Daoy (cell line): ENCODE results near the gene ARFRP1. TPM values are rescaled to one million over a fixed set of nuclear protein-coding genes. Genes with fewer than 3 reads are reported as not detected.

Experiments used
- DNase-seq: peaks from one replicate; pipeline ENCODE4 v3.0.0-alpha.2; 2015; ENCODE audit warnings: low read depth
- total RNA-seq: library from RNA; depleted of rRNA; stranded (reverse); fragments of >200 nt; shearing (Covaris generic); gene quantifications from 2 replicates; pipeline ENCODE4 v1.2.3, GENCODE V29; 2014; rRNA removed

The ARFRP1 gene, protein sequence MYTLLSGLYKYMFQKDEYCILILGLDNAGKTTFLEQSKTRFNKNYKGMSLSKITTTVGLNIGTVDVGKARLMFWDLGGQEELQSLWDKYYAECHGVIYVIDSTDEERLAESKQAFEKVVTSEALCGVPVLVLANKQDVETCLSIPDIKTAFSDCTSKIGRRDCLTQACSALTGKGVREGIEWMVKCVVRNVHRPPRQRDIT
- 25.1 and 28.2 TPM in 2 replicates for total RNA-seq

DNA sequence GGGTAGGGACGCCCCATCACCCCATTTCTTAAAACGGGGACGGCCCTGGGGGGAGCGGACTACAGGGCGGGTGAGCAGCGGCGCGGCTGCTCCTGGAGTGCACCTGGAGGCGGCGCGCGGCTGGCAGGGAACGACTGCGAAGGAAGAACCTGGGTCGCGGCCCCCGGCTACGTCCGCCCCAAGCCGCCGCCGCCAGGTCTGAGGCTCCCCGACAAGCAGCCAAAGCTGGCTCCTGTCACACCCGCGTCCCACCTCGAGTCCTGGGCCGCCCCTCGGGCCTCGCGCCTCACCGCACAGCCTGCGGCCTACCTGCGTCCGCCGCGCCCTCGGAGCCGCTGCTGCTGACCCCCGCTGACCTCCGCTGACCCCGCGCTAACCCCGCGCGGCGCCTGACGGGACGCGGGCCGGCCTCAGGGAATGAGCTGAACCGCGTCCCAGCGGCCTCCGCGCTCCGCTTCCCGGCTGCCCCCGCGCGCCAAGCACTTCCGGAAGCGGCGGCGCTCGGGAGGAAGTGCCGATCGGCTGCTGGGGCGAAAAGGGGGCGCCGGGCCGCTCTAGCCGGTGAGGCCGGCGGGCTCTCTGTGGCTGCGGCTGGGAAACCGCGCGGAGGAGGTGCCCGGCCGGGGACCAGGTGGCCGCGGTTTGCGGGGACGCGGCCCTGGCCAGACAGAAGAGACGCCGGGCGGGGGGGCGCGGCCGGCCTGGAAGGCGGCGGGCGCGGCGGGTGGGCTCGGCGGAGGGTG lies at the start of gene ARFRP1, which contains the start of gene ZGPAT:
Gene ARFRP1, minus strand, starts transcription at position 419 of the 743 bp plus-strand sequence. CDS start 885 bp downstream, outside the sequence.
Gene ZGPAT, plus strand, starts transcription at position 482 of the 743 bp plus-strand sequence. CDS start 542 bp downstream, outside the sequence.
- peak; percentile 88 for DNase-seq

- DNase-seq, result no peak
These were observed 48.8 kb upstream of the ARFRP1 start for GRCh38 chr20:63756648-63756991.

DNA sequence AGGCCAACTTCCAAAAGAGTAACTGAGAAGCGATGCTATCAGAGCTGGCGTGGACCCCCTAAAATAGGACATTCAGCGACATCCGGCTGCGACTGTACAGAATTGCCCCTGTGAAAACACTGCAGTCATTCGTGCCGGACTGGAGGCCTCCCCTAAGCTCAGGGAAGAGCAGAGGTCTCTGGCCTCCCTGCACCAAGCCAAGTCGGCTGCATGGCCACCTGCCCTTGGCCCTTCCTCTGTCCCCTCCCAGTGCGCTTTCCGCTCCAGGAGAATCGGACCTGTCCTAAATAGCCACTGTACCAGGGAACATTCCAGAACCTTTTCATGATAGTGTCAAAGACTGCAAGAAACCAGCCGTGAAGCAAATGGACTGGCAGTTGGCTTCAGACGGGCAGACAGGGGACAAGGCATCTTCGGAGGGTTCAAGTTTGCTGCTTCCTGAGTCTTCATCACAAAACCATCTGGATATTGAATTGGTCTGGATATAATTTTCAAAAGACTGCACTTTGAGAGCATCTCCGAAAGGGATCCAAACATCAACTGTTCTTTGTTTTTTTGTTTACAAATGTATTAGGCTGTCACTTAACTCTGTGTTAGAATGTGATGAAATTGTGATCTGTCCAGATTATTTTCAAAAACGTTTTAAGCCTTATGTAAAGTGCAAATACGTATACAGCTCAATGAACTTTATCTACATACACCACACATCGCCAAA lies 48.3 kb upstream of the ARFRP1 start:
- no peak for DNase-seq

DNA sequence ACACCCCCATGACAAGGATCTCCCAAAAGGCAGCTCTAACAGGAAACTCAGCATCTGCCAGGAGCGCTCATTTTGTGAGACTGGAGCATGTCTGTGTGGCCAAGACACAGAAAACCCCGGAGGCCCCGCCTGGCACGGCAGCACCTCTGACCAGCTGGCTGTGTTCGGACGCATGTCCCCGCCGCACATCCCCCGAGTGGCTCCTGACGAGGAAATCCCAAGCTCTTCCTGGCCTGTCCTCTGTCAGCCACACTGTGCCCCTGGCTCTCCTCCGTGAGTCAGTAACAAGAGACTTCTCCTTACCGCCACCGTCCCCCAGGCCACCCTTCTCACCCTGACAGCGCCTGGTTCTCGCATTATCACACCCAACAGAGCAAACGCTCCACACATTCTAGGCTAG lies 46.2 kb upstream of the ARFRP1 start:
- DNase-seq, result no peak

DNA sequence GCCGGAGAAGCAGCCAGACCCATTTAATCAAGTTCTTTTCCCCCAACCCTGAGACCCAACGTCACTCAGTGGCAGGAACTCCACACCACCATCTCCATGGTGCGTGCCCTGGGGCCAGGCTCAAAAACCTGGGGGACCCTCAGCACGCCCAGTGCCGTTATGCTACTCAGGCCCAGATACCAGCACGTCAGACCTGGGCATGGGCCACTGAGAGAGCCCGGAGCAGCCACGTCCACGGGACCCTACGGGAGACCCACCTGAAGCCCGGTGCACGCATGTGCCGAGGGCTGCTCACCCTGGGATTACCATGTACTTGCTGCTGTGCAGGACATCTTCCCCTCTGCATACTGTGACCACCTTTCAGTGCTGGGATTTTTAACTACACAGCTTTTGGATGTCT lies 45.6 kb upstream of the ARFRP1 start:
- DNase-seq, result no peak

DNA sequence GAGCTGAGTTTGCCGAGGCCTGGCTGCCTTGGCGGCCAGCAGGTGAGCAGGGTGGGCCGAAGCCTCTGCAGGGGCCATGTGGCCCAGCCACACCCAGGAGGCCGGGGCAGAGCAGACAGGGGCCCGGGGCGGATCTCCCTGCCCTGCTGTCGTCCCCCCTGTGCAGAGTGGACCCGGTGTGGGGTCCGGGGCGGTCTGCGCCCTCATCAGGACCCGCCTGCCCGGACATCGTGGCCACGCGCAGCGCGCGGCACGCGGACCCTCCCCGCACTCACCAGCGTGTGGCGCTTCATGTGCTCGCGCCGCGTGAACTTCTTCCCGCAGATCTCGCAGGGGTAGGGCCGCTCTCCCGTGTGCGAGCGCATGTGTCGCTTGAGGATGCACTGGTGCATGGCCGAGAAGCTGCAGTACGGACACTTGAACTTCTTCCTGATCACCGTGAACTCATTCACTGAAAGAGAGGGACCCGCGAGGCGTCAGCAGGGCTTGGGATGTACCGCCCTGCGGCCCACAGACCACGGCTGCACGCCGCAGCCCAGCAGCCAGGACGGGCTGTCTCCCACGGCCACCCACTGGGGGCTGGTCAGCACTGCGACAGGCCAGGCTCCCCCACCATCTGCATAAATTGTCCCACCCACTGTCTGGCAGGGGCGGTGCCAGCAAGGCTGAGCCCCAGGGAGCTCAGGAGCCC lies 44.8 kb upstream of the ARFRP1 start:
- no peak for DNase-seq

DNA sequence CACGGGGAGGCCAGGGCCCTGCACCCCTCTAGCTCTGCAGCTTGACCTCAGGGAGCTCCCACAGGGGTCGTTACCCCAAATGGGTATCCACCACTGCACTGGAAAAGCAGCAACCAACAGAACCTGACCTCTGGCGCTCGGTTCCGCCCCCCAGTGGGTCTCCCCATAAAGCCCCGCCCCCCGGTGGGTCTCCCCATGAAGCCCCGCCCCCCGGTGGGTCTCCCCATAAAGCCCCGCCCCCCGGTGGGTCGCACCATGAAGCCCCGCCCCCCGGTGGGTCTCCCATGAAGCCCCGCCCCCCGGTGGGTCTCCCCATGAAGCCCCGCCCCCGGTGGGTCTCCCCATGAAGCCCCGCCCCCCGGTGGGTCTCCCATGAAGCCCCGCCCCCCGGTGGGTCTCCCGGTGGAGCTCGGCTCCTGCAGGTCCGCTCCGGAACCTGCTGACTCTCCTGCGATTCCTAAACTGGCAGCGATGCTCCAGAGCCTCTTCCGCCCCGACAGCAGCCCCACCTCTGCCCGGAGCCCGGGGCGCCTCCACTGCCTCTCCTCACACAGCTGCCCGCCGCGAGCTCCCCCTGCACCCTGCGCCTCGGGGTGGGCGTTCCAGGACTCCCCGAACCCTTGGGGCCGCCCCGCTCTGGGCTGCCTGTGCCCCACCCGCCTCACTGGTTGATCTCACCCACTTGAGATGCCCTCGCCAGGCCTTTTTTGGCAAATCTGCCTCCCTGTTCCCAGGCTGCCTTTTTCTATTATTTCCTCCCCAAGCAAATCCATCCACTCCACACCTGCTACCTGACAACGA lies 43.9 kb upstream of the ARFRP1 start:
- no peak for DNase-seq

DNA sequence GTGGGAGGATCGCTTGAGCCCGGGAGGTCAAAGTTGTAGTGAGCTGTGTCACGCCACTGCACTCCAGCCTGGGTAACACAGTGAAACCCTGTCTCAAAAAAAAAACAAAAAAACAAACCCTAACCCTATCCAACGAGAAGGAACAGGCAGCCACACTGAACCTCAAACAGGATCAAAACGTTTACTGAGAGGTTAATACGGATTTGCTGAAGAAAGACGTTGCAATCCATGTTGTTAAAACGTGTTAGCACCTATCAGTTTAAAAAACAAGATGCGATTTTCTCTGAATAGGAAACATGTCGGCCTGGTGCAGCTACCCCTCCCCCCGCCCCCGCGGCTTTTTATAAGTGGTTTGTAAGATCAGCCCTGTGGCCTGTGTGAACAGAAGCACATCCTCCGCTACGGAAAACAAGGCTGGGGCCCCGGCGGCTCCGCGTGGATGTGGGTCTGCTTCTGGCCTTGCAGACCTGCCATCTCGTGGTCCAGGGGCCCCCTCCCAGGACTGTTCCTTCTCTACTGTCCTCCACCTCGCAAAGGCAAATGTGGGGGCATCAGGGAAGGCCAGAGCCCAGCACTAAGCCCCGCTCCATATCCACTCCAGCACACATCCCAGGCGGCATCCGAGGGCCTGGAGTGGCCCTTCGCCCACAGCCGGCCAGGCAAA lies 43.2 kb upstream of the ARFRP1 start:
- no peak for DNase-seq

GRCh38 chr20:63749597-63750508 lies 42.1 kb upstream of the ARFRP1 start:
- no peak for DNase-seq

GRCh38 chr20:63748934-63749270 lies 41.1 kb upstream of the ARFRP1 start:
- DNase-seq, result no peak

DNA sequence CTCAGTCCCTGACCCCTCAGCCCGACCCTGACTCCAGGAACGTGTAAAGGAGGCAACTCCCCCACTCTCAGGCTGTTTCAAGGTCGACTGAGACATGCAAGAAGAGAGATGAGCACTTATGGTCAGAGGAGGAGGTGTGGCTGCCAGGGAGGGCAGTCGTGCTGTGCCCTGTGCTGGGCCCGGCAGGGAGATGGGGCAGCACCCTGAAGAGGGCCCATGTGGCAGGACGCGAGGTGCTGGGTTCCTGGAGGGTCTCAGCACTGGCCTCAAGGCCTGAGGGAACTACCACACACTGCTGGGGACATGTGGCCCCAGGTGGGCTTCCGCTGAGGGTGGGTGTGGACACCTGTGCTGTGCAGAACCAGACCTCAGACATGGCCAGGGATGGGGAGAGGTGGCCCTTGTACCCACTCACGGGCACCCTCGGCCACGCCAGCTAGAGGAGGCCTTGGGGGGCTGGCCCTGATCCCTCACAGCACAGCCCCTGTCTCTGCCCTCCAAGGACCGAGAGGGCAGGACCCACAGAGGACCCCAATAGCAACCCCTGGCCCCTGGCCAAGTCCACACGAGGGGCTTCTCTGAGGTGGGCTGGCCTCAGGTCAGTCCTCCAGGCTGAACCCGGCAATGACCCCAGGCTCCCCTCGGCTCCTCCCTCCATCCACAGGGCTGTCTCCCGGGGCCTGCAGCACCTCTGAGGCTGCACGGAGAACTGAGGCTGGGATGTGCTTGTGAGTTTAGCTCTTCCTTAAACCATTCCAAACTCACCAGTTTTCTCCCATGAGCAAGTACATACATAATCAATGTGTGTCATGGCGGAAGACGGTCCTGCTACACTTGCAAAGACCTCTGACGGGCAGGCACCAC lies 40.5 kb upstream of the ARFRP1 start:
- no peak for DNase-seq

DNA sequence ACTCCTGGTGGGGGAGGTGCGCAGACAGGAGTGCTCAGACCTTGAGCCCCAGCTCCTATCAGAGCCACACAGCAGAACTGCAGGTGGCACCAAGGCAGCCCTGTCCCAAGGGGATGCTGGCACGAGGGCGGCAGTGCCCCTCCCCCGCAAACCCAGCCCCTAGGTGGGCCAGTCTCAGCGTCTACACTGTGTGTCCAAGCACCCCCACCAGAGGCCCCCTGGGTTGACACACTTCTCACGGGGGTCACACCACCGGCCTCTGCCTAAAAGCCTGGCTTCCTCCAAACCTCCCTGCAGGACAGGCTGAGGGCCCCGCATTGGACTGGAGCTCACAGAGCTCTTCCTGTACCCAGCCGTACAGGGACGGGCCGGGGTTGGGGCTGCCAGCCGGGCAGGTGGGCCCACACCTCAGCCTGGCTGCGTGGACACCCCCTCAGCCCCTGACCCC lies 39.9 kb upstream of the ARFRP1 start:
- no peak for DNase-seq

- no peak for DNase-seq
These were observed 39.1 kb upstream of the ARFRP1 start for GRCh38 chr20:63746751-63747315.

GRCh38 chr20:63745961-63746731 lies 38.4 kb upstream of the ARFRP1 start:
- DNase-seq, result no peak

DNA sequence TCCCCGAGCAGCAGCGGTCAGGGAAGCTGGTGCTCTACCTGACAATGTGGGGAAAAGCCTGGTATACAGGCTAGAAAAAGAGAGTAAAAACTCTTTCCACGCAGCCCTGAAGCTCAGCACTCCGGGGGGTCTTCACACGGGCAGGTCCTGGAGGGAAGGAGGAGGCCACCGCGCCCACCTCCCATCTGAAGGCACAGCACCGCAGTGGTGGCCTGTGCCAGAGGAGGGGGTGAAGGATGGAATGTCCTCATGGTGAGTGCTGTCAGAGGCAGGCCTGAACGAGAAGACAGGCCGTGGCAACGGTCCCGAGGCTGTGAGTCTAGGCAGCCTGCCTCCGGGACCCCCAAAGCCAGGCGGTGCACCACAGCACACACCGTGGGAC lies 37.6 kb upstream of the ARFRP1 start:
- no peak for DNase-seq

GRCh38 chr20:63744574-63745423 lies 37.0 kb upstream of the ARFRP1 start:
- no peak for DNase-seq

DNA sequence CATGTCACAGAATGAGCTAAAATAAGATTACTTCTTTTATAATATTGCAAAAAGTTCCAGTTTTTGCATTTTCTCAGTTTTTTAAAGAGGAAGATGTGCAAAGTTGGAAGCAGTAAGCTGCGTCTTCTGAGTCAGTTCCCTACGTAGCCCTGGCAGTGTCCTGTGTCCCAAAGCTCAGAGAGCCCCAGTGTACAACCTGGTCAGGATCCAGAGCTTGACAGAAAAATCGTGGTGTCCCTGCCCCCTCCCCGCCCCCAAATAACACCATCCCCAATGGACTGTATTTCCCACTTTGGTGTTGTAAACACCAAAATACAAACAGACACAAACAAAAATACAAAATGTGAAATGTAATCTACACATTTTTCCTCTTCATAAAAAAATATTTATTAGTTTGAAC lies 36.4 kb upstream of the ARFRP1 start:
- DNase-seq, result no peak
